H1 (cell line): ENCODE data around the gene ACOT6. TPM values are rescaled to one million over a fixed set of nuclear protein-coding genes. Genes with fewer than 3 reads are reported as not detected.

Experiments
- ASH2L ChIP-seq: fragments of 200-600, 300-600 bp; sonication (generic); IDR thresholded peaks from one replicate; pipeline ENCODE4 v1.7.1; 2017; ENCODE audit warnings: low read length
- BRCA1 ChIP-seq: IDR thresholded peaks from 2 replicates; pipeline ENCODE4 v1.6.1; 2012; ENCODE audit warnings: low read depth, low read length, improper control_type of control experiment
- CBX5 ChIP-seq: fragments of 300-800, 300-1000 bp; sonication (generic); IDR thresholded peaks from 2 replicates; pipeline ENCODE4 v1.7.1; 2016; ENCODE audit warnings: antibody characterized with exemption, low read length, low read depth
- CEBPB ChIP-seq: IDR thresholded peaks from 2 replicates; pipeline ENCODE4 v1.6.1; 2012; ENCODE audit warnings: low read depth, low read length
- CHD1 ChIP-seq: IDR thresholded peaks from 2 replicates; pipeline ENCODE4 v1.6.1; 2012; ENCODE audit warnings: low read depth, low read length, improper control_type of control experiment
- CHD2 ChIP-seq: IDR thresholded peaks from 2 replicates; pipeline ENCODE4 v1.6.1; 2012; ENCODE audit warnings: low read length, improper control_type of control experiment
- CTBP2 ChIP-seq: IDR thresholded peaks from 2 replicates; pipeline ENCODE4 v1.7.0; 2011; ENCODE audit warnings: borderline replicate concordance, mild to moderate bottlenecking, moderate library complexity, mixed read lengths, low read length; ENCODE audit not compliant: insufficient read depth, insufficient read length
- FOSL1 ChIP-seq: IDR thresholded peaks from 2 replicates; pipeline ENCODE4 v1.6.1; 2011; ENCODE audit warnings: mild to moderate bottlenecking, low read depth, low read length, moderate library complexity; ENCODE audit not compliant: insufficient read depth
- GABPA ChIP-seq: IDR thresholded peaks from 2 replicates; pipeline ENCODE4 v1.6.1; 2011; ENCODE audit warnings: mild to moderate bottlenecking, low read length, moderate library complexity, borderline replicate concordance; ENCODE audit not compliant: insufficient read depth
- GTF2F1 ChIP-seq: IDR thresholded peaks from 2 replicates; pipeline ENCODE4 v1.6.1; 2012; ENCODE audit warnings: low read depth, low read length, improper control_type of control experiment, borderline replicate concordance
- HDAC2 ChIP-seq, 2 experiments: fragments of 300-600 bp in 1 of 2; sonication (generic) in 1 of 2; IDR thresholded peaks; 2 replicates each; pipeline ENCODE4 v1.6.1; 2011 to 2012; ENCODE audit warnings: low read depth in 2 of 2, low read length in 2 of 2, mild to moderate bottlenecking in 2 of 2, moderate library complexity in 2 of 2, borderline replicate concordance in 1 of 2, inconsistent platforms in 1 of 2
- HDAC6 ChIP-seq: IDR thresholded peaks from one replicate; pipeline ENCODE4 v1.7.1; 2012; ENCODE audit warnings: low read depth, mild to moderate bottlenecking, inconsistent platforms, low read length, moderate library complexity
- MAFK ChIP-seq: IDR thresholded peaks from 2 replicates; pipeline ENCODE4 v1.6.1; 2012; ENCODE audit warnings: low read depth, mild to moderate bottlenecking, improper control_type of control experiment, low read length
- PHF8 ChIP-seq: fragments of 200-600 bp; sonication (generic); conservative IDR thresholded peaks from 2 replicates; pipeline ENCODE4 v1.7.1; 2012; ENCODE audit warnings: low read depth, mild to moderate bottlenecking, inconsistent platforms, low read length, moderate library complexity
- POLR2AphosphoS5 ChIP-seq: IDR thresholded peaks from 2 replicates; pipeline ENCODE4 v1.6.1; 2011; ENCODE audit warnings: low read depth, low read length
- RNF2 ChIP-seq: fragments of 200-900, 300-1000 bp; sonication (generic); IDR thresholded peaks from 2 replicates; pipeline ENCODE4 v1.7.1; 2016; ENCODE audit warnings: borderline replicate concordance, low read depth, mild to moderate bottlenecking, antibody characterized with exemption, low read length; ENCODE audit not compliant: poor library complexity, severe bottlenecking; ENCODE audit errors: missing control alignments
- SIN3A ChIP-seq, 2 experiments: IDR thresholded peaks in 1 of 2; conservative IDR thresholded peaks in 1 of 2; 2 replicates each; pipeline ENCODE4 v1.6.1; 2011 to 2012; ENCODE audit warnings: low read length in 2 of 2, improper control_type of control experiment in 1 of 2, low read depth in 1 of 2, mild to moderate bottlenecking in 1 of 2
- SIRT6 ChIP-seq: IDR thresholded peaks from one replicate; pipeline ENCODE4 v1.7.1; 2012; ENCODE audit warnings: low read length, inconsistent platforms
- SIX5 ChIP-seq: IDR thresholded peaks from 2 replicates; pipeline ENCODE4 v1.6.1; 2011; ENCODE audit warnings: mild to moderate bottlenecking, low read depth, low read length
- SP1 ChIP-seq: IDR thresholded peaks from 2 replicates; pipeline ENCODE4 v1.6.1; 2011; ENCODE audit warnings: low read depth, low read length
- SUZ12 ChIP-seq: fragments of 200-600 bp; sonication (generic); IDR thresholded peaks from 2 replicates; pipeline ENCODE4 v1.6.1; 2012; ENCODE audit warnings: mild to moderate bottlenecking, inconsistent platforms, low read length, moderate library complexity, mixed read lengths
- TAF1 ChIP-seq: IDR thresholded peaks from 2 replicates; pipeline ENCODE4 v1.6.1; 2011; ENCODE audit warnings: mild to moderate bottlenecking, low read depth, low read length
- YY1 ChIP-seq: IDR thresholded peaks from 2 replicates; pipeline ENCODE4 v1.6.1; 2011; ENCODE audit warnings: low read depth, mild to moderate bottlenecking, low read length
- polyA plus RNA-seq, 7 experiments: library from polyadenylated mRNA; depleted of rRNA in 3 of 7; stranded (reverse) in 5 of 7; unstranded in 2 of 7; fragments of >200 nt in 5 of 7; fragments of 200-250 nt in 2 of 7; gene quantifications; 1 replicate in 5 of 7; 2 replicates in 1 of 7; 4 replicates in 1 of 7; pipeline versions ENCODE4 v1.2.1 to v1.2.3, GENCODE V29; 2011 to 2013; ENCODE audit warnings: missing spikeins in 2 of 7, mixed read lengths in 2 of 7
- total RNA-seq: library from RNA; stranded (reverse); fragmentation: NEBNext Ultra II Directional; extraction: Animal tissue kit (Norgen Biotek cat#: 25700); gene quantifications from 2 replicates; pipeline ENCODE4 v1.2.1, GENCODE V29; 2021
- TF ChIP-seq, protein P1 (sequence below): IDR thresholded peaks from 2 replicates; pipeline ENCODE4 v1.6.1; 2012; ENCODE audit warnings: inconsistent platforms

Gene ACOT6
- total and polyA plus RNA-seq, 2 of the 8 experiments (the other 6 are each of a cell fraction or from before 2014, with no cell fraction given), result not detected

DNA sequence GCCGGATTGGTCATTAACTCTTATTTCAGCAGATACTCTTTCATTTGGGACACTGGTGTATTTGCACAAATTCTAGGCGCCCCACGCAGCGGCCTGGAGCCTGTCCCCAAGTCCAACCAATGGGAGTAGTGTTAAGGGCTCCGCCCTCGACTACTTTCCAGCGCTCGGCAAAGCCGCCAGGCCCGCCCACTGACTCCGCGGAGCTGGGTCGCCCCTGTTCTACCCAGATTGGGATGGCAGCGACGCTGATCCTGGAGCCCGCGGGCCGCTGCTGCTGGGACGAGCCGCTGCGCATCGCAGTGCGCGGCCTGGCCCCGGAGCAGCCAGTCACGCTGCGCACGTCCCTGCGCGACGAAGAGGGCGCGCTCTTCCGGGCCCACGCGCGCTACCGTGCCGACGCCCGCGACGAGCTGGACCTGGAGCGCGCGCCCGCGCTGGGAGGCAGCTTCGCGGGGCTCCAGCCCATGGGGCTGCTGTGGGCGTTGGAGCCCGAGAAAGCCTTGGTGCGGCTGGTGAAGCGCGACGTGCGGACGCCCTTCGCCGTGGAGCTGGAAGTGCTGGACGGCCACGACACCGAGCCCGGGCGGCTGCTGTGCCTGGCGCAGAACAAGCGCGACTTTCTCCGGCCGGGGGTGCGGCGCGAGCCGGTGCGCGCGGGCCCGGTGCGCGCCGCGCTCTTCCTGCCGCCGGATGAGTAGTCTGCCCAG is at the start of gene ACOT6 (continued):
- TF ChIP-seq CEBPB, result no peak
- no peak for TF ChIP-seq CBX5
- no peak for TF ChIP-seq GTF2F1
- peak; percentile 92 for TF ChIP-seq ASH2L
- no peak; a peak in 1 of 4 replicates for TF ChIP-seq HDAC2 (IDR thresholded peaks at IDR 0.05; ENCODE audit: borderline replicate concordance in 1 of 2, low read depth in 2 of 2, low read length in 2 of 2)
- TF ChIP-seq SIRT6, result no peak
- TF ChIP-seq GABPA, result peak; percentile 13; the same call in 1 of the 2 replicates
- TF ChIP-seq CHD2, result no peak
- TF ChIP-seq POLR2AphosphoS5, result peak; percentile 48; the same call in 1 of the 2 replicates
- TF ChIP-seq SUZ12, result peak; percentile 50; the same call in 1 of the 2 replicates
- peak in 1 of 2 experiments; percentile 56; a peak in 1 of 4 replicates for TF ChIP-seq SIN3A (conservative IDR thresholded peaks at IDR 0.05 in 1 of 2, IDR thresholded peaks at IDR 0.05 in 1 of 2; ENCODE audit: low read depth in 1 of 2, low read length in 2 of 2)
- no peak for TF ChIP-seq MAFK
- no peak for TF ChIP-seq SP1
- TF ChIP-seq, protein P1, sequence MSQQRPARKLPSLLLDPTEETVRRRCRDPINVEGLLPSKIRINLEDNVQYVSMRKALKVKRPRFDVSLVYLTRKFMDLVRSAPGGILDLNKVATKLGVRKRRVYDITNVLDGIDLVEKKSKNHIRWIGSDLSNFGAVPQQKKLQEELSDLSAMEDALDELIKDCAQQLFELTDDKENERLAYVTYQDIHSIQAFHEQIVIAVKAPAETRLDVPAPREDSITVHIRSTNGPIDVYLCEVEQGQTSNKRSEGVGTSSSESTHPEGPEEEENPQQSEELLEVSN, result no peak
- TF ChIP-seq CHD1, result no peak
- no peak for TF ChIP-seq CTBP2
- TF ChIP-seq RNF2, result no peak
- 0 out of 2 replicates have a peak, but pooled peaks have one; percentile 3 for TF ChIP-seq YY1
- peak; percentile 85 for TF ChIP-seq TAF1
- no peak for TF ChIP-seq FOSL1
- TF ChIP-seq PHF8, result peak; percentile 71; the same call in 1 of the 2 replicates
- no peak for TF ChIP-seq BRCA1
- TF ChIP-seq HDAC6, result no peak
- no peak for TF ChIP-seq SIX5
